Epithelial cell of esophagus (primary cell): ENCODE measurements around the gene C19orf85.
A peak's percentile ranks its signal among the peaks of the same experiment; 100 is the strongest.

Experiments
- DNase-seq: peaks from one replicate; pipeline ENCODE4 v3.0.0; 2010; ENCODE audit warnings: low read depth
- H3K4me3 ChIP-seq: 2 replicates; pipeline ENCODE4 v1.5.1; 2011; ENCODE audit warnings: mild to moderate bottlenecking, low read length, control low read depth
- TF ChIP-seq, protein P1 (sequence below): IDR thresholded peaks from 2 replicates; pipeline ENCODE4 v1.5.1; 2011; ENCODE audit warnings: low read depth, mild to moderate bottlenecking, low read length, control low read depth, inconsistent platforms; ENCODE audit not compliant: insufficient read depth; ENCODE audit errors: missing control alignments

Gene C19orf85

DNA sequence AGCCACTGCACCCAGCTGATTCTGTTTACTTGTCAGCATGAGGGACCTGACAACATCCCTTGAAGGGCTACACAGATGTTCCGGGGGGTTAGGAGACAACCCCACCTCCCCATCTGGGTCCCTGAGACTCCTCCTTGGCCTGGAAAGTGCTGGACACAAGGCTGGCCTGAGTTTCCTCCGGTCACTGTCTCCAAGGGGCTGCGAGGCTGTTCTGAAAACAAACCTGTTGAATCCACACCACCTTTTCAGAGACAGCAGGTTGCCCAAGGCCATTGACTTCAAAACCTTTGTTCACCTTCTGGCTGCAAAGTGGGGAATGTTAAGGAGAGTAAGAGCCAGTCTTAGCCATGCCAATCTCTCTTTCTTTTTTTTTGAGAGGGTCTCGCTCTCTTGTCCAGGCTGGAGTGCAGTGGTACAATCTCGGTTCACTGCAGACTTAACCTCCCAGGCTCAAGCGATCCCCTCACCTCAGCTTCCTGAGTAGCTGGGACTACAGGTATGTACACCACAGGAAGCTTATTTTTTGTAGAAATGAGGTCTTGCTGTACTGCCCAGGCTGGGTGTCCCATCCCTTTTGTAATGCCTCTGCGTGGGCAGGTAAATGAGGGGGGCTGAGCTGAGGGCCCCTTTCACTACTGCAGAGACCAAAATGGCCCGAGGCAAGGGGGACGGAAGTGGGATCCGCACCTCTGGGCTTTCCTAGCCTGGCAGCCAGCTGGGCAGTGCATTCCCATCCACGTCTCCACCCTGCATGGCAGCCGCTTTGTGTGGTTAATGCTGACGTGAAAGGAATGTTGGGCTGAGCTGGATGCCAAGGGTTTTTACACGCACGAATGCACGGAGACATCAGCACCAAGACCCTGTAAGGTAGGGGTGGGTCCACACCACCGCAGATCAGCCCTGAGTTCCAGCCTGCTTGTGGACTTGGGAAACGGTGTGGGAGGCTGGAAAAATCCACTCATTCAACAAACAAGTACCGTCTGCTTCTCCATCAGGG lies 10.0 kb upstream of the C19orf85 start:
- DNase-seq, result peak; percentile 69
- no peak overlapping the region for H3K4me3 ChIP-seq

DNA sequence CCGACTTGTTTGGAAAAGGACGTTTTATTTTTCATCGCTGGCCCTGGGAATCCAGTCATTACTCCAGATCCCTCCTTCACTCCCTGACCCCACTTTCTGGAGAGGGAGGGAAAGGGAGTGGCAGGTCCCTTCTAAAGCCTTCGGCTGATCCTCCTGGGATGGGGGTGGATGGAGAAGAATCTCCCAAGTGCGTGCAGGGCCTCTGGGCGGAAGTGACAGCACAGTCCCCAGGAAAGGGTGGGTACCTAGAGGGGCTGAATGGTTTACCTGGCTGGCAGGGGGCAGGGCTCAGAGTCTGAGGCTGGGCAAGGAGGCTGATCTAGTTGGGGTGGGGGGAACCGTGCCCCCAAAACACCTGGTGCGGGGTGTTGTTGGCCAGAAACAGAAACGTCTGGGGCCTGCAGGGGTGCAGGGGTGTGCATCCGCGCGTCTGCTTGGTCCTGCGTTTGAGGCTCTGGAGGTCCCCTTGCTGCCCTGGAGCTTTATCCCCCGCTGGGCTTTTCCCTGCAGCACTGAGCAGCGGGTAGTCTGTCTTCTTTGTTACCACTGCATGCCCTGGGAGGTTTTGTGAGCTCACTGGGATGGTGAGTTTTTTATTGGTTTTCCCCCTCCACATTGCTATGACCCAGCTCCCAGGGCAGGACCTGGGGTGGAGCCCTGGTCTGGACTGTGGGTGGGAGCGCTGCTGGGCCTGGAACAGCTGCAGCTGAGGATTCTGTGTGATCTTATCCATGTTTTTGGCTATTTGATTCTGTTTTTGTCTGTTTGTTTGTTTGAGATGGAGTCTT lies 8.9 kb upstream of the C19orf85 start:
- no peak overlapping the region for H3K4me3 ChIP-seq
- TF ChIP-seq, protein P1, sequence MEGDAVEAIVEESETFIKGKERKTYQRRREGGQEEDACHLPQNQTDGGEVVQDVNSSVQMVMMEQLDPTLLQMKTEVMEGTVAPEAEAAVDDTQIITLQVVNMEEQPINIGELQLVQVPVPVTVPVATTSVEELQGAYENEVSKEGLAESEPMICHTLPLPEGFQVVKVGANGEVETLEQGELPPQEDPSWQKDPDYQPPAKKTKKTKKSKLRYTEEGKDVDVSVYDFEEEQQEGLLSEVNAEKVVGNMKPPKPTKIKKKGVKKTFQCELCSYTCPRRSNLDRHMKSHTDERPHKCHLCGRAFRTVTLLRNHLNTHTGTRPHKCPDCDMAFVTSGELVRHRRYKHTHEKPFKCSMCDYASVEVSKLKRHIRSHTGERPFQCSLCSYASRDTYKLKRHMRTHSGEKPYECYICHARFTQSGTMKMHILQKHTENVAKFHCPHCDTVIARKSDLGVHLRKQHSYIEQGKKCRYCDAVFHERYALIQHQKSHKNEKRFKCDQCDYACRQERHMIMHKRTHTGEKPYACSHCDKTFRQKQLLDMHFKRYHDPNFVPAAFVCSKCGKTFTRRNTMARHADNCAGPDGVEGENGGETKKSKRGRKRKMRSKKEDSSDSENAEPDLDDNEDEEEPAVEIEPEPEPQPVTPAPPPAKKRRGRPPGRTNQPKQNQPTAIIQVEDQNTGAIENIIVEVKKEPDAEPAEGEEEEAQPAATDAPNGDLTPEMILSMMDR, result no peak
- no peak for DNase-seq

More for the DNA sequence above, 10.0 kb upstream of the C19orf85 start:
- TF ChIP-seq, protein P1, result no peak

DNA sequence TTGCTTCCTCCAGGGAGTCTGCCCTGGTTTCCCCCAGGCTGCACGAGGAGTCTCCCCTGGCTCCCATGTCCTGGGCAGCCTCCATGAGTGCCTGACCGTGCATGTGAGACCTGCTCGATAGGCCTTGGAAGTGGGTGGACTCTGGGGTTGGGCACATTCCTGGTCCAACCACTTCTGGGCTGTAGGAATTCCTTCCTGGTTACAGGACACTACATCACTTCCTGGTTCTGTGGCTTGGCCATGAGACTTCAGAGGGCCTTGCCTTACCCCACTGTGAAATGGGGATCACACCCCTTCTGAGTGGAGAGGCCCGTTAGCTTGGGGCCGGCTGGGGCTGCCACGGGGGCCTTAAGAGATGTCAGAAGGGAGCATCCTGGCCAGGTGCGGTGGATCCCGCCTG lies 7.9 kb upstream of the C19orf85 start:
- TF ChIP-seq, protein P1, result no peak
- H3K4me3 ChIP-seq, result no peak overlapping the region
- peak; percentile 74 for DNase-seq

DNA sequence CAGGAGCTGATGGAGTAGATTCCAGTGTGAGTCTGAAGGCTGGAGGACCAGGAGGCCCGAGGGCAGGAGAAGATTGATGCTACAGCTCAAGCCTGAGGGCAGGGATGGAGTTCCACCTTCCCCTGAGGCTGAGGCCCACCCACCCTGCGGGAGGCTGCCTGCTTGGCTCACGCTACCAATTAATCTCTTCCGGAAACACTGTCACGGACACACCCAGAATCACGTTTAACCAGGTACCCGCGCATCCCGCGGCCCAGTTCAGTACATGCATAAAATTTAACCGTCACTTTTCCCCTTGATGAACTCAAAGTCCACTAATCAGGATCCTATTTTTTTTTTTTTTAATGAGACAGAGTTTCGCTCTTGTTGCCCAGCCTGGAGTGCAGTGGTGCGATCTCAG lies 6.7 kb upstream of the C19orf85 start:
- no peak for DNase-seq
- no peak overlapping the region for H3K4me3 ChIP-seq
- TF ChIP-seq, protein P1, result no peak

DNA sequence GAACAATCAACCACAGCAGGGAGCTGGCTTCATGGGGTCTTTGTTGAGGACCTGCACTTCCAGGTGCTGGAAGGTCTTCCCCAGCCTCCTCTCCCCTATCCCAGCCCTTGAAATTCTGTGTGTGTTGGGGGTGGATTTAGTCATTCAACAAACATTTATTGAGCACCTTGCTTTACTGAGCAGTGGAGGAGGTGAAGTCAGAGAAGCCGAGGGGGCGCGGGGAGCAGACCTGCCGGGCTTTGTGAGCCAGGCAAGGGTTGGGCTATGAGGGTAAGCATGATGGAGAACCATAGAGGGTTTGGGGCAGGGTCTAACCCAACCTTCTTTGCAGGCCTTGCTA lies 3.5 kb upstream of the C19orf85 start:
- TF ChIP-seq, protein P1, result no peak
- no peak overlapping the region for H3K4me3 ChIP-seq
- no peak for DNase-seq

DNA sequence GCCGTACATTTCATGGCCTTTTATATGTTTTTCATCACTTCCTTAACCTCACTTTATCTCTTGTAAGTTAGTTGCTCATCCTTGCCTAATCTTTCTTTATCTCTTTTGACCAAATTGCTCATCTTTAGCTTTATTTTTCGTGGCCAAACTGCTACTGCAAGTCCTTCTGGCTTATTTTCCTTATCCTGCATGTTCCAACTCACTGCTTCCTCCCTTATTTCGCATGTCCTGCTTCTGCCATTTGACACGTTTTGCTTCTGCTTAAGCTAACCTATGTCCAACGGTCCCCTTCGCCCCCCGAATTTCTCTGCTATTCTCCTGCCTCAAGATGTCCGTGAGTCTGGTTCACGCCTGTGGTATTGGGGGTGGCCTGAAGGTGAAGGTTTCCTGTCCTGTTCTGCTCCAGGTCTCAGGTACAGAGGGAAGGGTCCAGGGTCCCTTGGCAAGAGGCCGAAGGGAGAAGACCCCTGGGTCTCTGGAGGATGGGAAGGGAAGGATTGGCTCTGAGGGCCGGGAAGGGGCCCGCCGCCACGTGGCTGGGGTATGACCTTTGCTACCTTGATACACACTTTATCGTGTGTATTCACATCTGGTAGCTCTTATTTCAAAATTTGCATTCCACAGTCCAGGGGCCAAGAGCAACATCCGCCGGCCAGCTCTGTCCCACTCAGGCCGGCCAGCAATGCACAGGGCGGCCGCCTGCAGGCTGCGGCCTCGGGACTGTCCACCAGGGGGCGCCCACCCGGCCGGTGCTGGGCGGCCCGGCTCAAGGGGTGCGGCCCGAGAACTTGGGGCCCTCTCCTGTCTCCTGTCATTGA lies 2.9 kb upstream of the C19orf85 start:
- no peak overlapping the region for H3K4me3 ChIP-seq
- TF ChIP-seq, protein P1, result peak; percentile 62
- peak; percentile 47 for DNase-seq
